Lung (tissue), 12 donors: ENCODE measurements around the gene QPRT. TPM values are rescaled to one million over a fixed set of nuclear protein-coding genes. Genes with fewer than 3 reads are reported as not detected.
"Not testable (repeated sequence)": the region's sequence is repeated elsewhere in the genome, so short reads cannot be mapped to it uniquely, and the experiment has no call there.

ENCODE experiments used
- ATAC-seq: fragments of 200-7000 bp; cut with Tn5 transposase; one replicate; pipeline ENCODE4 v1.9.1; 2020; ENCODE audit warnings: moderate number of reproducible peaks; ENCODE audit not compliant: insufficient read depth, low FRiP score
- DNase-seq, 3 donors: peaks; one replicate each; pipeline ENCODE4 v3.0.0-alpha.2; 2013 to 2017
- H3K27ac ChIP-seq, 2 donors: one replicate each; pipeline ENCODE4 v1.5.1; 2013; ENCODE audit warnings: mild to moderate bottlenecking in 2 of 2, moderate library complexity in 2 of 2, control low read depth in 1 of 2, inconsistent platforms in 1 of 2, low read depth in 1 of 2, low read length in 1 of 2
- H3K27me3 ChIP-seq, 3 donors: one replicate each; pipeline ENCODE4 v1.5.1; 2013; ENCODE audit warnings: low read length in 2 of 3; ENCODE audit not compliant: control insufficient read depth in 3 of 3, insufficient read depth in 3 of 3
- H3K36me3 ChIP-seq, 4 donors: one replicate each; pipeline ENCODE4 v1.5.1; 2013; ENCODE audit warnings: low read length in 4 of 4, mild to moderate bottlenecking in 1 of 4, moderate library complexity in 1 of 4; ENCODE audit not compliant: control insufficient read depth in 4 of 4, insufficient read depth in 4 of 4
- H3K4me1 ChIP-seq, 5 donors: one replicate each; pipeline ENCODE4 v1.5.1; 2013; ENCODE audit warnings: low read length in 5 of 5, mild to moderate bottlenecking in 2 of 5, moderate library complexity in 1 of 5; ENCODE audit not compliant: control insufficient read depth in 5 of 5, insufficient read depth in 5 of 5
- H3K4me3 ChIP-seq: one replicate; pipeline ENCODE4 v1.5.1; 2013; ENCODE audit warnings: mild to moderate bottlenecking, control low read depth, moderate library complexity
- H3K9ac ChIP-seq, 2 donors: one replicate each; pipeline ENCODE4 v1.5.1; 2013; ENCODE audit warnings: low read length in 2 of 2, control low read depth in 1 of 2; ENCODE audit not compliant: insufficient read depth in 1 of 2
- H3K9me3 ChIP-seq, 4 donors: one replicate each; pipeline ENCODE4 v1.5.1; 2013; ENCODE audit warnings: low read length in 3 of 4, mild to moderate bottlenecking in 1 of 4, moderate library complexity in 1 of 4; ENCODE audit not compliant: control insufficient read depth in 4 of 4, insufficient read depth in 3 of 4
- WGBS, 2 donors: extraction: QIAGEN DNeasy Blood & Tissue Kit; methylation state at CpG; one replicate each; pipeline ENCODE4 v1.1.7; 2013; 5-methylcytosine and 5-hydroxymethylcytosine counted together
- polyA plus RNA-seq, 2 donors: library from polyadenylated mRNA; stranded (reverse); fragments of 200-250 nt; gene quantifications; one replicate each; pipeline ENCODE4 v1.2.1, GENCODE V29; 2013
- total RNA-seq, 2 donors: library from RNA; depleted of rRNA in 1 of 2; stranded (reverse); fragments of >200 nt in 1 of 2; gene quantifications; one replicate each; pipeline ENCODE4 v1.2.1, GENCODE V29; 2014 to 2021
- TF ChIP-seq, protein P1 (sequence below): IDR thresholded peaks from 2 replicates; pipeline ENCODE4 v1.5.1; 2012; ENCODE audit warnings: mild to moderate bottlenecking; ENCODE audit errors: control extremely low read depth, extremely low read depth
- donor health status: control.
- donor health status: control.
- donor health status: Bipolar disorder and iron deficiency.
- donor health status: healthy.
- donor health status: DM: yes; HTN: yes; CAD: no.

The QPRT gene
- total and polyA plus RNA-seq, 4 donors, result 8.7 to 23.1 (median 15.8) TPM

DNA sequence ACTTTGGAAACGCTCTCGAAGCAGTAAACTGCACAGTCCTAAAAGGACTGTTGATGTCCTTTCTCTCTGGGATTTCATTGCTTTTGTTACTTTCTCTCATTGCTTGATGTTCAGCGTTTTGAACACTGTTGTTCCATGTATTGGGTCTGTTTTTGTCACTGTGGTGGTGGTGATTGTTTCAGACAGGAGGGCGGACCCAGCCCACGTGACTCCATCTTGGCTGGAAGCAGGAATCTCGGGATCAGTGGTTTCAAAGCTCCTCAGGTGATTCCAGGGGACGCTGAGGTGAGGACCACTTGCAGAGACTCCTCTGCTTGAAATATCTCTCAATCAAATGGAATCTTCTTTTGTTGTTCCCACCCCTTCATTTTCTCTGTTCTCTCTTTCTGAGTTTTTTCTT is 48.5 kb downstream of the QPRT start:
- Histone ChIP-seq H3K36me3 (no peaks in the 10 kb centered on the region), H3K4me3 (no peak overlapping the region), H3K27ac (no peak overlapping the region), H3K27me3 (no peaks in the 10 kb centered on the region), H3K4me1 (no peaks in the 10 kb centered on the region), H3K9me3 (no peaks in the 10 kb centered on the region), H3K9ac (no peak overlapping the region)
- DNase-seq (no peak), ATAC-seq (no peak)
- TF ChIP-seq, protein P1, sequence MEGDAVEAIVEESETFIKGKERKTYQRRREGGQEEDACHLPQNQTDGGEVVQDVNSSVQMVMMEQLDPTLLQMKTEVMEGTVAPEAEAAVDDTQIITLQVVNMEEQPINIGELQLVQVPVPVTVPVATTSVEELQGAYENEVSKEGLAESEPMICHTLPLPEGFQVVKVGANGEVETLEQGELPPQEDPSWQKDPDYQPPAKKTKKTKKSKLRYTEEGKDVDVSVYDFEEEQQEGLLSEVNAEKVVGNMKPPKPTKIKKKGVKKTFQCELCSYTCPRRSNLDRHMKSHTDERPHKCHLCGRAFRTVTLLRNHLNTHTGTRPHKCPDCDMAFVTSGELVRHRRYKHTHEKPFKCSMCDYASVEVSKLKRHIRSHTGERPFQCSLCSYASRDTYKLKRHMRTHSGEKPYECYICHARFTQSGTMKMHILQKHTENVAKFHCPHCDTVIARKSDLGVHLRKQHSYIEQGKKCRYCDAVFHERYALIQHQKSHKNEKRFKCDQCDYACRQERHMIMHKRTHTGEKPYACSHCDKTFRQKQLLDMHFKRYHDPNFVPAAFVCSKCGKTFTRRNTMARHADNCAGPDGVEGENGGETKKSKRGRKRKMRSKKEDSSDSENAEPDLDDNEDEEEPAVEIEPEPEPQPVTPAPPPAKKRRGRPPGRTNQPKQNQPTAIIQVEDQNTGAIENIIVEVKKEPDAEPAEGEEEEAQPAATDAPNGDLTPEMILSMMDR, result no peak
- WGBS, 2 donors, result 80 to 83% methylated on average over 7 of the region's 7 CpGs

DNA sequence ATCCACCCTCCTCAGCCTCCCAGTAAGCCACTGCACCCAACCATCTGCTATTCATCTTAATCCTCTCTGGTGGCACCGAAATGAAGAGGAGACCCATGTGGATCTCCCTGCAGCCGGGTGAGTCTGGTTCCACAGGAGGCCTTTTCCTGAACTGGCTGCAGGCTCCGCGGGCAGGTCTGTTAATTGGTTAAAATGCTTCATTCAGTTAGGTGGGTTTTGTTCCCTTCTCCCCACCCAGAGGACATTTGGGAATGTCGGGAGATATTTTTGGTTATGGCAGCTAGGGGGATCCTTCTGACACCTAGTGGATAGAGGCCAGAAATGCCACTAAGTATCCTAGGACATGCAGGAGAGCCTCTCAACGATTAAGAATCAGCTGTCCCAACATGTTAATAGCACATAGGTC is 50.1 kb downstream of the QPRT start:
- no peak overlapping the region for H3K9ac ChIP-seq
- H3K4me1 ChIP-seq, result no peaks in the 10 kb centered on the region
- no peaks in the 10 kb centered on the region for H3K9me3 ChIP-seq
- DNase-seq (peak in 2 of 3 donors; percentile 41 to 61), ATAC-seq (no peak)
- no peak overlapping the region for H3K27ac ChIP-seq
- H3K27me3 ChIP-seq, result no peaks in the 10 kb centered on the region
- H3K4me3 ChIP-seq, result no peak overlapping the region
- TF ChIP-seq, protein P1, result peak; percentile 31
- WGBS, 2 donors, result 39 to 51% methylated on average over 6 of the region's 6 CpGs
- no peaks in the 10 kb centered on the region for H3K36me3 ChIP-seq

- TF ChIP-seq, protein P1, result no peak
- Histone ChIP-seq H3K4me3 (no peak overlapping the region), H3K27ac (no peak overlapping the region), H3K9ac (no peak overlapping the region), H3K4me1 (no peaks in the 10 kb centered on the region), H3K36me3 (no peaks in the 10 kb centered on the region), H3K9me3 (no peaks in the 10 kb centered on the region), H3K27me3 (no peaks in the 10 kb centered on the region)
- 73 to 82% methylated on average over 7 of the region's 7 CpGs for WGBS, 2 donors
- DNase-seq (no peak), ATAC-seq (no peak)
These were observed 51.7 kb downstream of the QPRT start for GRCh38 chr16:29730649-29731048.

DNA sequence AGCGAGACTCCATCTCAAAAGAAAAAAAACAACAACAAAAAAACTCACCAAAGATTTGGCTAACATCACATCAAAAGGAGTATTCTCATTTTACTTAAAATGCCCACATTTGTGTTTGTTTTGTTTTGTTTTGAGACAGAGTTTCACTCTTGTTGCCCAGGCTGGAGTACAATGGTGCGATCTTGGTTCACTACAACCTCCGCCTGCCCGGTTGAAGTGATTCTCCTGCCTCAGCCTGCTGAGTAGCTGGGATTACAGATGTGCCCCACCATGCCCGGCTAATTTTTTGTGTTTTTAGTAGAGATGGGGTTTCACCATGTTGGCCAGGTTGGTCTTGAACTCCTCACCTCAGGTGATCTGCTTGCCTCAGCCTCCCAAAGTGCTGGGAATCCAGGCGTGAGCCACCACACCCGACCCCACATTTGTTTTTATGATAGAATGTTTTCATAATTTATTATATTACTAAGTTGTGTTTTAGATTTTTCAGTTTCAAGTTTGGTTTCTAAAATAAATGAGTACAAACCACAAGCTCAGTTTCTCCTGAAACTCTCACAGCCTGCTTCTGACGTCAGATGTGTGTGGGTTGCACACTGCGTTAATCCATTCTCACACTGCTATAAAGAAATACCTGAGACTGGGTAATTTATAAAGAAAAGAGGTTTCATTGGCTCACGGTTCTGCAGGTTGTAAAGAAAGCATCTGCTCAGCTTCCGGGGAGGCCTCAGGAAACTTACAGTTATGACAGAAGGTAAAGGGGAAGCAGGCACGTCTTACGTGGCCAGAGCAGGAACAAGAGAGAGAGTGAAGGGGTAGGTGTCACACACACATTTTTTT is 53.0 kb downstream of the QPRT start:
- H3K27me3 ChIP-seq, H3K4me1 ChIP-seq, H3K9me3 ChIP-seq, ATAC-seq, H3K4me3 ChIP-seq, DNase-seq, H3K36me3 ChIP-seq, H3K9ac ChIP-seq, H3K27ac ChIP-seq: not testable (repeated sequence)
- 70 to 74% methylated on average over 13 of the region's 13 CpGs for WGBS, 2 donors
